Osteoblast (primary cell): ENCODE results near the gene USHBP1. TPM values are rescaled to one million over a fixed set of nuclear protein-coding genes. Genes with fewer than 3 reads are reported as not detected.
A peak's percentile ranks its signal among the peaks of the same experiment; 100 is the strongest.

Experiments
- DNase-seq: peaks from one replicate; pipeline ENCODE4 v3.0.0; 2011; ENCODE audit warnings: low spot score, mixed read lengths; ENCODE audit not compliant: insufficient read length; ENCODE audit errors: missing footprints
- H2AFZ ChIP-seq: 2 replicates; pipeline ENCODE4 v1.6.0; 2011; ENCODE audit warnings: mild to moderate bottlenecking, low read length
- H3K27ac ChIP-seq: 2 replicates; pipeline ENCODE4 v1.5.1; 2011; ENCODE audit warnings: mild to moderate bottlenecking, low read depth, low read length, moderate library complexity
- H3K27me3 ChIP-seq: 2 replicates; pipeline ENCODE4 v1.6.0; 2012; ENCODE audit warnings: mild to moderate bottlenecking, control low read depth, inconsistent platforms, low read length, moderate library complexity; ENCODE audit not compliant: insufficient read depth
- H3K36me3 ChIP-seq: 2 replicates; pipeline ENCODE4 v1.5.1; 2011; ENCODE audit warnings: mild to moderate bottlenecking, low read length, control low read depth, moderate library complexity; ENCODE audit not compliant: insufficient read depth
- H3K4me1 ChIP-seq: 2 replicates; pipeline ENCODE4 v1.5.1; 2011; ENCODE audit warnings: mild to moderate bottlenecking, low read length, control low read depth, moderate library complexity; ENCODE audit not compliant: insufficient read depth
- H3K4me2 ChIP-seq: 2 replicates; pipeline ENCODE4 v1.6.0; 2011; ENCODE audit warnings: mild to moderate bottlenecking, low read length; ENCODE audit not compliant: insufficient read depth
- H3K4me3 ChIP-seq: fragments of 200-600 bp; sonication (generic); 3 replicates; pipeline ENCODE4 v1.5.1; 2012; ENCODE audit warnings: mild to moderate bottlenecking, low read length, inconsistent platforms; ENCODE audit not compliant: insufficient read depth
- H3K79me2 ChIP-seq: 2 replicates; pipeline ENCODE4 v1.6.0; 2012; ENCODE audit warnings: mild to moderate bottlenecking, low read length, control low read depth, inconsistent platforms; ENCODE audit not compliant: insufficient read depth
- H3K9me3 ChIP-seq: 2 replicates; pipeline ENCODE4 v1.5.1; 2011; ENCODE audit warnings: low read depth, low read length, control low read depth
- H4K20me1 ChIP-seq: 2 replicates; pipeline ENCODE4 v1.6.0; 2012; ENCODE audit warnings: mild to moderate bottlenecking, low read length, control low read depth; ENCODE audit not compliant: insufficient read depth
- total RNA-seq: library from RNA; depleted of rRNA; stranded (reverse); fragments of >200 nt; gene quantifications from 2 replicates; pipeline ENCODE4 v1.2.3, GENCODE V29; 2012
- TF ChIP-seq, protein P1 (sequence below): IDR thresholded peaks from 2 replicates; pipeline ENCODE4 v1.5.1; 2011; ENCODE audit warnings: mild to moderate bottlenecking, low read depth, low read length, moderate library complexity; ENCODE audit errors: extremely low read depth

USHBP1 gene
- total RNA-seq, 1 donor, result not detected

DNA sequence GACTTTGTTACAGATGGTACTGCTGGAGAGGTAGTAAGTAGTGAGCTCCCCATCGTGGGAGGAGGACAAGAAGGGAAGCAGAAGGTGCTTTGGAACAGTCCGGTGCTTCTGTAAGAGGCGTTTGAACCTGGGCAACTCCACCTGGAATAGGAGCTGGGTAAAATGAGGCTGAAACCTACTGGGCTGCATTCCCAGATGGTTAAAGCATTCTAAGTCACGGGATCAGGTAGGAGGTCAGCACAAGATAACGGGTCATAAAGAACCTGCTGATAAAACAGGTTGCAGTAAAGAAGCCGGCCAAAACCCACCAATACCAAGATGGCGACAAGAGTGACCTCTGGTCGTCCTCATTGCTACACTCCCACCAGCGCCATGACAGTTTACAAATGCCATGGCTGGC, 22.2 kb upstream of the USHBP1 start:
- TF ChIP-seq, protein P1, sequence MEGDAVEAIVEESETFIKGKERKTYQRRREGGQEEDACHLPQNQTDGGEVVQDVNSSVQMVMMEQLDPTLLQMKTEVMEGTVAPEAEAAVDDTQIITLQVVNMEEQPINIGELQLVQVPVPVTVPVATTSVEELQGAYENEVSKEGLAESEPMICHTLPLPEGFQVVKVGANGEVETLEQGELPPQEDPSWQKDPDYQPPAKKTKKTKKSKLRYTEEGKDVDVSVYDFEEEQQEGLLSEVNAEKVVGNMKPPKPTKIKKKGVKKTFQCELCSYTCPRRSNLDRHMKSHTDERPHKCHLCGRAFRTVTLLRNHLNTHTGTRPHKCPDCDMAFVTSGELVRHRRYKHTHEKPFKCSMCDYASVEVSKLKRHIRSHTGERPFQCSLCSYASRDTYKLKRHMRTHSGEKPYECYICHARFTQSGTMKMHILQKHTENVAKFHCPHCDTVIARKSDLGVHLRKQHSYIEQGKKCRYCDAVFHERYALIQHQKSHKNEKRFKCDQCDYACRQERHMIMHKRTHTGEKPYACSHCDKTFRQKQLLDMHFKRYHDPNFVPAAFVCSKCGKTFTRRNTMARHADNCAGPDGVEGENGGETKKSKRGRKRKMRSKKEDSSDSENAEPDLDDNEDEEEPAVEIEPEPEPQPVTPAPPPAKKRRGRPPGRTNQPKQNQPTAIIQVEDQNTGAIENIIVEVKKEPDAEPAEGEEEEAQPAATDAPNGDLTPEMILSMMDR, result no peak
- H3K27me3 ChIP-seq, result no peaks in the 10 kb centered on the region
- H3K27ac ChIP-seq, result no peak overlapping the region
- no peak overlapping the region for H3K4me2 ChIP-seq
- H3K4me1 ChIP-seq, result peaks cover 7% of the 10 kb centered on the region
- no peak overlapping the region for H3K4me3 ChIP-seq
- H3K79me2 ChIP-seq, result no peaks in the 10 kb centered on the region
- no peak for DNase-seq
- H3K36me3 ChIP-seq, result no peaks in the 10 kb centered on the region
- no peak overlapping the region for H2AFZ ChIP-seq
- H3K9me3 ChIP-seq, result no peaks in the 10 kb centered on the region
- no peaks in the 10 kb centered on the region for H4K20me1 ChIP-seq

DNA sequence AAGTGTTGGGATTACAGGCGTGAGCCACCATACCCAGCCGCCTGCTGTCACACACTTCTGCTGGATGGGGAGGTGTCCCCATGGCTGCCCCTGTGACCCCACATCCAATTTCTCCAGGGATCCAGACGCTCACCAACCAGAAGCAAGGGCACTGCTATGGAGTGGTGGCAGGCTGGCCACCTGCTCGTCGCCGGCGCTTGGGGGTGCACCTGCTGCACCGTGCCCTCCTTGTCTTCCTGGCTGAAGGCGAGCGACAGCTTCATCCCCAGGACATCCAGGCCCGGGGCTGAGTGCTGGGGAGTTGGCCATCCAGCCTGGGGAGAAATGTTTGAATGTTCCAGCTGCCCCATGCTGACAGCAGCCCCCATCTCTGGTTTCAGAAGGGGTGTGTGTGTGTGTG, 21.7 kb upstream of the USHBP1 start:
- Histone ChIP-seq H3K27ac (no peak overlapping the region), H4K20me1 (no peaks in the 10 kb centered on the region), H3K27me3 (no peaks in the 10 kb centered on the region), H3K4me2 (no peak overlapping the region), H3K4me1 (peaks cover 7% of the 10 kb centered on the region), H3K36me3 (no peaks in the 10 kb centered on the region), H3K4me3 (no peak overlapping the region), H3K9me3 (no peaks in the 10 kb centered on the region), H2AFZ (no peak overlapping the region), H3K79me2 (no peaks in the 10 kb centered on the region)
- TF ChIP-seq, protein P1, result no peak
- DNase-seq, result no peak

DNA sequence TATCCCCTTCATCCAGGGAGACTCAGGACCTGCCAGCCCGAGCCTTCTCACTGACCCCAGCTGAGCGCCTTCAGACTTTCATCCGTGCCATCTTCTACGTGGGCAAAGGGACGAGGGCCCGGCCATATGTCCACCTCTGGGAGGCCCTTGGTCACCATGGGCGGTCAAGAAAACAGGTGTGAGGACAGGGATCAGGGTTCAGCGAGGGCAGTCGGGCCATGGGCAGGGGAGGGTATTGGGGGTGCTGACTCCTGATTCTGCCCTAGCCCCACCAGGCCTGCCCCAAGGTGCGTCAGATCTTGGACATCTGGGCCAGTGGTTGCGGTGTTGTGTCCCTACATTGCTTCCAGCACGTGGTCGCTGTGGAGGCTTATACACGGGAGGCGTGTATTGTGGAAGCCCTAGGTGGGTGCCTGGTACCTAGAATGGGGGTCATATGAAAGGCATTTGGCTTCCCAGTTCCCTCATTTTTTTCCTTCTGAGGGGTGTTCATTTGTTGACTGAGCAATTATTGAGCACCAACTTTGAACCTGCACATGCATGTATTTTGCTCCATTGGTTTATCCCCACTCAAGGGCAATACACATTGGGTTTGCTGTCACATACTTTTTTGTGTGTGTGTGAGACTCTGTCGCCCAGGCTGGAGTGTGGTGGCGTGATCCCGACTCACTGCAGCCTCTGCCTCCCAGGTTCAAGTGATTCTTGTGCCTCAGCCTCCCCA, 21.0 kb upstream of the USHBP1 start:
- Histone ChIP-seq H3K4me3 (no peak overlapping the region), H3K27me3 (no peaks in the 10 kb centered on the region), H3K9me3 (no peaks in the 10 kb centered on the region), H4K20me1 (no peaks in the 10 kb centered on the region), H3K27ac (no peak overlapping the region), H2AFZ (no peak overlapping the region), H3K79me2 (no peaks in the 10 kb centered on the region), H3K4me2 (no peak overlapping the region), H3K4me1 (peaks cover 7% of the 10 kb centered on the region), H3K36me3 (no peaks in the 10 kb centered on the region)
- TF ChIP-seq, protein P1, result no peak
- peak; percentile 52 for DNase-seq

DNA sequence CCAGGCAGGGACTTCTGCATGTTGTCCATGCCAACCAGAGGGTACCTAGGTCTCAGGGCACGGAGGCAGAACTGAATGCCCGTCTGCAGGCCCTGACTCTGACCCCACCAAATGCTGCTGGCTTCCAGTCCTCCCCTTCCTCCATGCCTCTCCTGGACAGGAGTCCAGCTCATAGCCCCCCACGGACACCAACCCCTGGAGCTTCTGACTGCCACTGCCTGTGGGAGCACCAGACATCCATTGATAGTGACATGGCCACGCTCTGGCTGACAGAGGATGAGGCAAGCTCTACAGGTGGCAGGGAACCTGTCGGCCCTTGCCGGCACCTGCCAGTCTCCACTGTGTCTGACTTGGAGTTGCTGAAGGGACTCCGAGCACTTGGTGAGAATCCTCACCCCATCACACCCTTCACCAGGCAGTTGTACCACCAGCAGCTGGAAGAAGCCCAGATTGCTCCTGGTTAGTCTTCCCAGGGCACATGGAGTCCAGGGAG, 19.0 kb upstream of the USHBP1 start:
- Histone ChIP-seq H3K4me1 (peaks cover 7% of the 10 kb centered on the region), H3K27me3 (no peaks in the 10 kb centered on the region), H3K27ac (no peak overlapping the region), H3K4me2 (no peak overlapping the region), H3K9me3 (no peaks in the 10 kb centered on the region), H4K20me1 (peaks cover 3% of the 10 kb centered on the region), H3K4me3 (no peak overlapping the region), H3K79me2 (no peaks in the 10 kb centered on the region), H3K36me3 (no peaks in the 10 kb centered on the region), H2AFZ (no peak overlapping the region)
- DNase-seq, result peak; percentile 26
- TF ChIP-seq, protein P1, result no peak
